Keratinocyte (primary cell): ENCODE results near the gene MMP24. TPM values are rescaled to one million over a fixed set of nuclear protein-coding genes. Genes with fewer than 3 reads are reported as not detected.

Experiments
- DNase-seq: peaks from one replicate; pipeline ENCODE4 v3.0.0-alpha.2; 2011; ENCODE audit warnings: low read depth, missing footprints, low spot score
- FAIRE-seq: peaks from 2 replicates; lab custom pipeline; 2011; peaks lifted over from hg19 to GRCh38; lab: Jason Lieb, UNC
- H2AFZ ChIP-seq: 2 replicates; pipeline ENCODE4 v1.6.0; 2012; ENCODE audit warnings: low read length, control low read depth, inconsistent platforms; ENCODE audit not compliant: control insufficient read depth
- H3K27ac ChIP-seq: 2 replicates; pipeline ENCODE4 v1.5.1; 2011; ENCODE audit warnings: low read length; ENCODE audit not compliant: control insufficient read depth, insufficient read depth
- H3K27me3 ChIP-seq: 3 replicates; pipeline ENCODE4 v1.6.0; 2011; ENCODE audit warnings: low read length; ENCODE audit not compliant: control insufficient read depth, insufficient read depth; ENCODE audit errors: extremely low read depth
- H3K36me3 ChIP-seq, 2 experiments: 2 replicates in 1 of 2; 3 replicates in 1 of 2; pipeline ENCODE4 v1.5.1; 2011; ENCODE audit warnings: low read length in 2 of 2, mild to moderate bottlenecking in 1 of 2; ENCODE audit not compliant: control insufficient read depth in 2 of 2, insufficient read depth in 2 of 2; ENCODE audit errors: extremely low read depth in 1 of 2
- H3K4me1 ChIP-seq: 3 replicates; pipeline ENCODE4 v1.5.1; 2011; ENCODE audit warnings: low read length; ENCODE audit not compliant: control insufficient read depth, insufficient read depth; ENCODE audit errors: extremely low read depth
- H3K4me2 ChIP-seq: 3 replicates; pipeline ENCODE4 v1.6.0; 2011; ENCODE audit warnings: low read depth, low read length; ENCODE audit not compliant: control insufficient read depth, insufficient read depth; ENCODE audit errors: extremely low read depth
- H3K4me3 ChIP-seq, 3 experiments: fragments of 200-600 bp in 1 of 3; sonication (generic) in 1 of 3; 2 replicates in 2 of 3; 3 replicates in 1 of 3; pipeline ENCODE4 v1.5.1; 2011 to 2016; ENCODE audit warnings: low read length in 3 of 3, mild to moderate bottlenecking in 3 of 3, control low read depth in 2 of 3, inconsistent platforms in 1 of 3, low read depth in 1 of 3, mixed read lengths in 1 of 3, mixed run types in 1 of 3, moderate library complexity in 1 of 3; ENCODE audit not compliant: control insufficient read depth in 2 of 3, insufficient read depth in 2 of 3; ENCODE audit errors: extremely low read depth in 1 of 3
- H3K79me2 ChIP-seq: 2 replicates; pipeline ENCODE4 v1.6.0; 2012; ENCODE audit warnings: low read length; ENCODE audit not compliant: control insufficient read depth, insufficient read depth
- H3K9ac ChIP-seq: 3 replicates; pipeline ENCODE4 v1.6.0; 2011; ENCODE audit warnings: low read length; ENCODE audit not compliant: control insufficient read depth, insufficient read depth; ENCODE audit errors: extremely low read depth
- H3K9me1 ChIP-seq: 3 replicates; pipeline ENCODE4 v1.6.0; 2011; ENCODE audit warnings: low read length; ENCODE audit not compliant: control insufficient read depth, insufficient read depth; ENCODE audit errors: extremely low read depth
- H3K9me3 ChIP-seq: 2 replicates; pipeline ENCODE4 v1.5.1; 2012; ENCODE audit warnings: low read depth, low read length; ENCODE audit not compliant: control insufficient read depth
- H4K20me1 ChIP-seq: 3 replicates; pipeline ENCODE4 v1.6.0; 2011; ENCODE audit warnings: low read length; ENCODE audit not compliant: control insufficient read depth, insufficient read depth; ENCODE audit errors: extremely low read depth
- CTCF ChIP-seq, 3 experiments: IDR thresholded peaks in 1 of 3; conservative IDR thresholded peaks in 1 of 3; optimal IDR thresholded peaks in 1 of 3; 2 replicates in 2 of 3; 3 replicates in 1 of 3; pipeline versions ENCODE3 to v1.5.1; 2011; ENCODE audit warnings: low read length in 3 of 3, mild to moderate bottlenecking in 3 of 3, moderate library complexity in 2 of 3, control low read depth in 1 of 3, inconsistent platforms in 1 of 3; ENCODE audit not compliant: insufficient read depth in 2 of 3; ENCODE audit errors: extremely low read depth in 1 of 3
- EZH2 ChIP-seq: IDR thresholded peaks from one replicate; pipeline ENCODE4 v1.6.1; 2012; ENCODE audit warnings: inconsistent platforms, mild to moderate bottlenecking, low read length, moderate library complexity
- dilution Hi-C: fragments of 300-500 bp; cut with MboI; formaldehyde crosslinking; loops from one replicate; pipeline ENCODE4 v1.7.0; 2020; ENCODE audit warnings: low sequenced_read_pairs; ENCODE audit not compliant: extremely low pct_ligation_motif_present
- polyA plus RNA-seq, 5 experiments: library from polyadenylated mRNA; depleted of rRNA in 3 of 5; stranded (reverse) in 3 of 5; stranded (forward) in 1 of 5; unstranded in 1 of 5; fragments of >200 nt; gene quantifications; 1 replicate in 1 of 5; 2 replicates in 3 of 5; 3 replicates in 1 of 5; pipeline versions ENCODE4 v1.2.1 to v1.2.3, GENCODE V29; 2011 to 2012; ENCODE audit warnings: missing spikeins in 2 of 5, low read depth in 1 of 5, low replicate concordance in 1 of 5

MMP24 gene
- polyA plus RNA-seq, 1 donor (not counting 4 experiments of a cell fraction or from before 2014, with no cell fraction given): not detected

- Histone ChIP-seq H3K4me3 (no peak overlapping the region), H3K79me2 (no peaks in the 10 kb centered on the region), H3K9ac (no peak overlapping the region), H3K9me3 (no peaks in the 10 kb centered on the region), H2AFZ (no peak overlapping the region), H3K36me3 (peaks cover 0 to 6% of the 10 kb centered on the region in 2 experiments), H3K4me2 (no peak overlapping the region), H3K27ac (peak overlapping the region; percentile 77), H3K9me1 (no peaks in the 10 kb centered on the region), H3K4me1 (peaks cover 42% of the 10 kb centered on the region), H3K27me3 (no peaks in the 10 kb centered on the region), H4K20me1 (no peaks in the 10 kb centered on the region)
- FAIRE-seq: peak; percentile 82
- no peak for TF ChIP-seq CTCF (optimal IDR thresholded peaks at IDR 0.05 in 1 of 3, IDR thresholded peaks at IDR 0.05 in 1 of 3, conservative IDR thresholded peaks at IDR 0.05 in 1 of 3; ENCODE audit: extremely low read depth in 1 of 3, insufficient read depth in 2 of 3, low read length in 3 of 3)
- TF ChIP-seq EZH2: no peak
- DNase-seq: no peak
- dilution Hi-C loops: no loop called here
These were observed 93.3 kb downstream of the MMP24 start for GRCh38 chr20:35319871-35320197.

- Histone ChIP-seq H2AFZ (no peak overlapping the region), H3K4me2 (no peak overlapping the region), H3K9me3 (no peaks in the 10 kb centered on the region), H3K79me2 (no peaks in the 10 kb centered on the region), H3K4me3 (no peak overlapping the region), H3K9me1 (no peaks in the 10 kb centered on the region), H3K27me3 (no peaks in the 10 kb centered on the region), H3K4me1 (peaks cover 38% of the 10 kb centered on the region), H3K36me3 (peaks cover 0 to 6% of the 10 kb centered on the region in 2 experiments), H4K20me1 (no peaks in the 10 kb centered on the region), H3K9ac (no peak overlapping the region), H3K27ac (no peak overlapping the region)
- TF ChIP-seq CTCF (optimal IDR thresholded peaks at IDR 0.05 in 1 of 3, IDR thresholded peaks at IDR 0.05 in 1 of 3, conservative IDR thresholded peaks at IDR 0.05 in 1 of 3; ENCODE audit: extremely low read depth in 1 of 3, insufficient read depth in 2 of 3, low read length in 3 of 3) (no peak), EZH2 (no peak)
- dilution Hi-C loops: no loop called here
- FAIRE-seq: peak; percentile 65
- DNase-seq: no peak
These were observed 94.1 kb downstream of the MMP24 start for GRCh38 chr20:35320396-35321126.
